ENCODE data around the gene DMP1.

GRCh38 chr4:87680271-87680670 is 30.2 kb downstream of the DMP1 start:
- TF ChIP-seq CTCF (IDR thresholded peaks at IDR 0.05) = no peak
- no peak for TF ChIP-seq EZH2 (IDR thresholded peaks at IDR 0.05; ENCODE audit: borderline replicate concordance, insufficient read depth, low read depth, low read length, poor library complexity, severe bottlenecking)

Measured in B cell (primary cell).